Bronchial epithelial cell (primary cell): ENCODE measurements around the gene CALML6. TPM values are rescaled to one million over a fixed set of nuclear protein-coding genes. Genes with fewer than 3 reads are reported as not detected.

Experiments
- DNase-seq: peaks from one replicate; pipeline ENCODE4 v3.0.0-alpha.2; 2010; ENCODE audit warnings: low read depth
- FAIRE-seq: peaks from 2 replicates; lab custom pipeline; 2011; peaks lifted over from hg19 to GRCh38; lab: Jason Lieb, UNC
- H3K27me3 ChIP-seq: 2 replicates; pipeline ENCODE4 v1.5.1; 2011; ENCODE audit warnings: low read length; ENCODE audit not compliant: control insufficient read depth, insufficient read depth
- H3K36me3 ChIP-seq: 2 replicates; pipeline ENCODE4 v1.5.1; 2011; ENCODE audit warnings: low read length; ENCODE audit not compliant: control insufficient read depth, insufficient read depth
- H3K4me3 ChIP-seq: 2 replicates; pipeline ENCODE4 v1.5.1; 2011; ENCODE audit warnings: mild to moderate bottlenecking, low read depth, low read length, control low read depth
- total RNA-seq: library from RNA; depleted of rRNA; stranded (reverse); fragments of >200 nt; gene quantifications from 2 replicates; pipeline ENCODE4 v1.2.1, GENCODE V29; 2014
- TF ChIP-seq, protein P1 (sequence below): IDR thresholded peaks from 2 replicates; pipeline ENCODE4 v1.5.1; 2011; ENCODE audit warnings: mild to moderate bottlenecking, moderate library complexity, low read length, control low read depth, inconsistent platforms; ENCODE audit not compliant: insufficient read depth, severe bottlenecking

The CALML6 gene
- total RNA-seq, 1 donor from 2014 or later, result under 0.01 TPM

DNA sequence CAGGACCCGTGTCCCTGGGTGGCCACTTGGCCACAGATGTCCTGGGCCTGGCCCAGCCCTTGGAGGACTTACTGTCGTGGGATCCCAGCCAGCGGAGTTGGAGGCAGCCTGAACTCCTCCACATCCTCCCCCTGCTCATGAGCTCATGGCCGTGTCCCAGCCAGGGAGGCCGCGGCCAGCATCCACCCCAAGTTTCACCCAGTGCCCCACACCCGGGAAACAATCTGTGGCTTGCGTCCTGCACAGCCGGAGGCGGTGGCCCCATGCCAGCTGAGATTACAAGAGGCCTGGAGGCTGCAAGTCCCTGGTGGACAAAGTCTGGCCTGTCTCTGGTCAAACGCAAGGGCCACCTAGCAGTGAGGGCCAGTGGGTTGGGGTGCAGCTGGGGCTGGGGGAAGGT lies 31.5 kb downstream of the CALML6 start:
- FAIRE-seq, result no peak
- Histone ChIP-seq H3K27me3 (peaks cover 2% of the 10 kb centered on the region), H3K36me3 (no peaks in the 10 kb centered on the region), H3K4me3 (no peak overlapping the region)
- TF ChIP-seq, protein P1, sequence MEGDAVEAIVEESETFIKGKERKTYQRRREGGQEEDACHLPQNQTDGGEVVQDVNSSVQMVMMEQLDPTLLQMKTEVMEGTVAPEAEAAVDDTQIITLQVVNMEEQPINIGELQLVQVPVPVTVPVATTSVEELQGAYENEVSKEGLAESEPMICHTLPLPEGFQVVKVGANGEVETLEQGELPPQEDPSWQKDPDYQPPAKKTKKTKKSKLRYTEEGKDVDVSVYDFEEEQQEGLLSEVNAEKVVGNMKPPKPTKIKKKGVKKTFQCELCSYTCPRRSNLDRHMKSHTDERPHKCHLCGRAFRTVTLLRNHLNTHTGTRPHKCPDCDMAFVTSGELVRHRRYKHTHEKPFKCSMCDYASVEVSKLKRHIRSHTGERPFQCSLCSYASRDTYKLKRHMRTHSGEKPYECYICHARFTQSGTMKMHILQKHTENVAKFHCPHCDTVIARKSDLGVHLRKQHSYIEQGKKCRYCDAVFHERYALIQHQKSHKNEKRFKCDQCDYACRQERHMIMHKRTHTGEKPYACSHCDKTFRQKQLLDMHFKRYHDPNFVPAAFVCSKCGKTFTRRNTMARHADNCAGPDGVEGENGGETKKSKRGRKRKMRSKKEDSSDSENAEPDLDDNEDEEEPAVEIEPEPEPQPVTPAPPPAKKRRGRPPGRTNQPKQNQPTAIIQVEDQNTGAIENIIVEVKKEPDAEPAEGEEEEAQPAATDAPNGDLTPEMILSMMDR, result no peak
- no peak for DNase-seq

DNA sequence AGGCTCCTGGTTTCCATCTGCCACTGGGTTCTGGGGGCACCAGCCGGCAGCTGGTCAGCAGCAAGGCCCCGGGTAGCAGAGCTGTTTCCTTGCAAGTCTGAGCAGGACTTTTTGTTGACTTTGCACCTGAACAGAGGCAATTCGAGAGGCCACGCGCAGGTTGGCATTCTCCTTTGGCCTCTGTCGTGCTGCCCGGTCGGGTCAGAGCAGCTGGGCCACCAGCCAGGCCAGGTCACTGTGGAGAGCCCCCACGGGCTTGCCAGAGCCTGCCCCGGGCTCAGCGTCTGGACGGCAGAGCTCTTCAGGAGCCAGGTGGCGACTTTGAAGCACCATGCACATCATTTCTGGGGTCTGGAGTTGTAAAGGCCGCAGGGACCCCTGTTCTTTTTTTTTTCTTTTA lies 32.4 kb downstream of the CALML6 start:
- TF ChIP-seq, protein P1, result no peak
- no peak overlapping the region for H3K4me3 ChIP-seq
- H3K36me3 ChIP-seq, result no peaks in the 10 kb centered on the region
- peaks cover 2% of the 10 kb centered on the region for H3K27me3 ChIP-seq
- FAIRE-seq (no peak), DNase-seq (peak; percentile 14)

DNA sequence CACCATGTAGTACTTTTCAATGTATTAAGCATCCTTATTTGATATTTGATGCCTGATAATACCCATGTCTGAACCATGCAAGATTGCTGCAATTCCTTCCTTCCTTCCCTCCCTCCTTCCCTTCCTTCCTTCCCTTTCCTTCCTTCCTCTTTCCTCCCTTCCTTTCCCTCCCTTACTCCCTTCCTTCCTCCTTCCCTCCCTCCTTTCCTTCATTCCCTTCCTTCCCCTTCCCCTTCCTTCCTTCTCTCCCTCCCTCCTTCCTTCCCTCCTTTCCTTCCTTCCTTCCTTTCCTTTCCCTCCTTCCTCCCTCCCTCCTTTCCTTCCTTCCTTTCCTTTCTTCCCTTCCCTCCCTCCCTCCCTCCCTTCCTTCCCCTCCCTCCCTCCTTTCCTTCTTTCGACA lies 33.7 kb downstream of the CALML6 start:
- H3K27me3 ChIP-seq, result peaks cover 2% of the 10 kb centered on the region
- no peak for DNase-seq
- no peak overlapping the region for H3K4me3 ChIP-seq
- H3K36me3 ChIP-seq, result no peaks in the 10 kb centered on the region
- no peak for FAIRE-seq
- TF ChIP-seq, protein P1, result no peak

DNA sequence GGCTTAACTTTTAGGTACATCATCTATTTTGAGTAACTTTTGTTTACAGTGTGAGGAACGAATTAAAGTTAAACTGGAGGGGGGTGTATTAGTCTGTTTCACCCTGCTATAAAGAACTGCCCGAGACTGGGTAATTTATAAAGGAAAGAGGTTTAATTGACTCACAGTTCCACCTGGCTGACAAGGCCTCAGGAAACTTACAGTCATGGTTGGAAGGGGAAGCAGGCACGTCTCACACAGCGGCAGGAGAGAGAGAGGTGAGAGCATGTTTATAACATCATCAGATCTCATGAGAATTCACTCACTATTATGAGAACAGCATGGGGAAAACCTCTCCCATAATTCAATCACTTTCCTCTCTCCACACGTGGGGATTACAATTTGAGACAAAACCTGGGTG lies 35.9 kb downstream of the CALML6 start:
- H3K4me3 ChIP-seq, result no peak overlapping the region
- TF ChIP-seq, protein P1, result no peak
- DNase-seq (no peak), FAIRE-seq (no peak)
- peaks cover 2% of the 10 kb centered on the region for H3K27me3 ChIP-seq
- H3K36me3 ChIP-seq, result no peaks in the 10 kb centered on the region

DNA sequence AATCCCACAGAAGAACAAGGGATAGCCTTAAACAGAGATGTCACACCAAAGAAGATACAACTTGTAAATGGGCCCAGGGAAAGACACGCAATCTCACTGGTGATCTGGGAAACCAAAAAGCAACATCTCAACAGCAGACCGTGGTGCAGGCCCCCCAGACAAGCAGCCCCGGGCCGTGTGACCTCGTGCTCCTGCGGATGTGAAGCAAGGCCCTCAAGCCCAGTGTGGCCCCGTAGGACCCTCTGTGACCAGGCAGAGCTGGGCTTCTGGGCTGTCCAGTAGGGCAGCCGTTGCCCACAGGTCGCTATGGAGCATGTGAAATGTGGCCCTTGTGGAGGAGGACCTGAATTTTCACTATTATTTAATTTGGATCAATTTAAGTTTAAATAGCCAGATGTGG lies 39.0 kb downstream of the CALML6 start:
- TF ChIP-seq, protein P1, result no peak
- no peaks in the 10 kb centered on the region for H3K36me3 ChIP-seq
- no peak overlapping the region for H3K4me3 ChIP-seq
- peaks cover 2% of the 10 kb centered on the region for H3K27me3 ChIP-seq
- FAIRE-seq (no peak), DNase-seq (no peak)

DNA sequence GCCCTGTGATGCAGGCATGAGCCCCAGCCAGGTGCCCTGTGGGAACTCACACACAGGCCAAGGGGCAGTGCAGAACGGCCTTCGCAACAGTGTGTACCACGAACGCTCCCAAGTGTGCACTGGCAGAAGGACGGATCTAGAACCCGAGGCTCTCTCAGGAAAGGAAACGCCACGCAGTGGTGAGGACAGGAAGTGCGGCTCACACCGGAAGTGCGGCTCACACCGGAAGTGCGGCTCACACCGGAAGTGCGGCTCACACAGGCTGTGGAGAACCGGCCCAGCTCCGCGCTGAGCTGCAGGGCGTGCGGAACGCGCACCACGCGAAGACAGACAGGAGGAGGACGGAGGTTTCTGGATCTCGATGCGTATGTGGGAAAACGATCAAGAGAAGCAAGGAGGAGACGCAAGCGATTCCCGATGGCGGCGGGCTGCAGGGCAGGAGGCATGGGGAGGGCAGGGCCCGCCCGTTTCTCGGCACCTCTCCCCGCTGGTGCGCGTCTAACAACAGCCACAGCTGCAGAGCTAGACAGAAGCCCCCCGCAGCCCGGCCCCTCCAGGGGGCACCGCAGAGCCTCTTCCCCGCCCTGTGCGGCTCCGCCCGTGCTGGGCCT lies 39.9 kb downstream of the CALML6 start:
- Histone ChIP-seq H3K36me3 (no peaks in the 10 kb centered on the region), H3K4me3 (no peak overlapping the region), H3K27me3 (no peaks in the 10 kb centered on the region)
- FAIRE-seq, result no peak
- TF ChIP-seq, protein P1, result peak; percentile 5
- DNase-seq, result no peak
